NT2/D1 (cell line): Measurements from ENCODE around the gene KRTAP10-2.

ENCODE experiments used
- SUZ12 ChIP-seq: IDR thresholded peaks from 2 replicates; pipeline ENCODE4 v1.6.1; 2011; ENCODE audit not compliant: insufficient read length, insufficient read depth; ENCODE audit errors: extremely low read depth
- YY1 ChIP-seq: IDR thresholded peaks from 2 replicates; pipeline ENCODE4 v1.6.1; 2011; ENCODE audit not compliant: insufficient read length, insufficient read depth

- TF ChIP-seq YY1 (no peak), SUZ12 (no peak)
Measured at GRCh38 chr21:44585892-44586291, 34.6 kb upstream of the KRTAP10-2 start.
